Kidney glomerular epithelial cell (primary cell): ENCODE measurements around the gene BSN.
A peak's percentile ranks its signal among the peaks of the same experiment; 100 is the strongest.

Source experiments
- DNase-seq: peaks from one replicate; lab custom pipeline; 2025; lab: John Stamatoyannopoulos, UW

The BSN gene

DNA sequence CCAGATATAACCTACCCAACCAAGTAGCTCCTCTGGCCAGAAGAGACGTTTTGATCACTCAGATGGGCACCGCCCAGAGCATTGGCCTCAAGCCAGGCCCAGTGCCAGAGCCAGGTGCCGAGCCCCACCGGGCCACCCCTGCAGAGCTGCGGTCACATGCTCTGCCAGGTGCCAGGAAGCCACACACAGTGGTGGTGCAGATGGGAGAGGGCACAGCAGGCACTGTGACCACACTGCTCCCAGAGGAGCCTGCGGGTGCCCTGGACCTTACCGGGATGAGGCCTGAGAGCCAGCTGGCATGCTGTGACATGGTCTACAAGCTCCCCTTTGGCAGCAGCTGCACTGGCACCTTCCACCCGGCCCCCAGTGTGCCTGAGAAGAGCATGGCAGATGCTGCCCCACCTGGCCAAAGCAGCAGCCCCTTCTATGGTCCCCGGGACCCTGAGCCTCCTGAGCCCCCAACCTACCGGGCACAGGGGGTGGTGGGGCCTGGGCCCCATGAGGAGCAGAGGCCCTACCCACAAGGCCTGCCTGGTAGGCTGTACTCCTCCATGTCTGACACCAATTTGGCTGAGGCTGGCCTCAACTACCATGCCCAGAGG lies 100.8 kb downstream of the BSN start:
- no peak for DNase-seq

- DNase-seq, result no peak
Observed at GRCh38 chr3:49655731-49656285, 101.5 kb downstream of the BSN start.

GRCh38 chr3:49656541-49657112 lies 102.3 kb downstream of the BSN start:
- no peak for DNase-seq

DNA sequence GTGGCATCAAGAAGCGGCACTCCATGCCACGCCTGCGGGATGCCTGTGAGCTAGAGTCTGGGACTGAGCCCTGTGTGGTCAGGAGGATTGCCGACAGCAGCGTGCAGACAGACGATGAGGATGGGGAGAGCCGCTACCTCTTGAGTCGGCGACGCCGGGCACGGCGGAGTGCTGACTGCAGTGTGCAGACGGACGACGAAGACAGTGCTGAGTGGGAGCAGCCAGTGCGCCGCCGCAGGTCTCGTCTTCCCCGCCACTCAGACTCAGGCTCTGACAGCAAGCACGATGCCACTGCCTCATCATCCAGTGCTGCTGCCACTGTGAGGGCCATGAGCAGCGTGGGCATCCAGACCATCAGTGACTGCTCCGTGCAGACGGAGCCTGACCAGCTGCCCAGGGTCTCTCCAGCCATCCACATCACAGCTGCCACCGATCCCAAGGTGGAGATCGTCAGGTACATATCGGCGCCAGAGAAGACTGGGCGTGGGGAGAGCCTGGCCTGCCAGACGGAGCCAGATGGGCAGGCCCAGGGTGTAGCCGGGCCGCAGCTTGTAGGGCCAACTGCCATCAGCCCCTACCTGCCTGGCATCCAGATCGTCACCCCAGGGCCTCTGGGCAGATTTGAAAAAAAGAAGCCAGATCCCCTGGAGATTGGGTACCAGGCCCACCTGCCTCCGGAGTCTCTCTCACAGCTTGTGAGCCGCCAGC lies 103.1 kb downstream of the BSN start:
- no peak for DNase-seq

DNA sequence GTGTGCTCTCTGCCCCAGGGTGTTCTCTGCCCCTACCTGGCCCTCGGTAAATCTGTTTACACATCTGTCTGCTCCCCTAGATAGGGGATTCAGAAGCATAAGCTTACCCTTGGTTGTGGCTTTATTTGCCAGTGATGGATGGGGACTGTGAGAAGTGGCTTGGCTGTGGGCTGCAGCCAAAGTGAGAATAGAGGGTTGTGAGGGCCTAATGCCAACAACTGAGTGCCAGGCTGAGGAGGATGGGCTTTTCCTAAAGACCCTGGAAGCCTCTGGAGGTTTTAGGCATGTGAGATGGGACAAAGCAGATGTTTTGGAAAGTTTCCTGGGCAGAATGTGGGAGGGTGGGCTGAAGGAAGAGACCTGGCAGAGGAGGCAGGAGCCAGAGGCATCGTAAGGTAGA lies 104.4 kb downstream of the BSN start:
- no peak for DNase-seq

GRCh38 chr3:49659756-49660155 lies 105.5 kb downstream of the BSN start:
- no peak for DNase-seq

- DNase-seq, result no peak
Observed at GRCh38 chr3:49661281-49661680, 107.0 kb downstream of the BSN start.

DNA sequence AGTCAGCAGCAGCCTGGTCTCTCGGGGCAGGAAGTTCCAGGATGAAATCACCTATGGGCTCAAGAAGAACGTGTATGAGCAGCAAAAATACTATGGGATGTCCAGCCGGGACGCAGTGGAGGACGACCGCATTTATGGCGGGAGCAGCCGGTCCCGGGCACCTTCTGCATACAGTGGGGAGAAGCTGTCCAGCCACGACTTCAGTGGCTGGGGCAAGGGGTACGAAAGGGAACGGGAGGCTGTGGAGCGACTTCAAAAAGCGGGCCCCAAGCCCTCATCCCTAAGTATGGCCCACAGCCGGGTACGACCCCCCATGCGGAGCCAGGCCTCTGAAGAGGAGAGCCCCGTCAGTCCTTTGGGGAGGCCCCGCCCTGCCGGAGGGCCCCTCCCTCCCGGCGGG lies 107.7 kb downstream of the BSN start:
- DNase-seq, result no peak

DNA sequence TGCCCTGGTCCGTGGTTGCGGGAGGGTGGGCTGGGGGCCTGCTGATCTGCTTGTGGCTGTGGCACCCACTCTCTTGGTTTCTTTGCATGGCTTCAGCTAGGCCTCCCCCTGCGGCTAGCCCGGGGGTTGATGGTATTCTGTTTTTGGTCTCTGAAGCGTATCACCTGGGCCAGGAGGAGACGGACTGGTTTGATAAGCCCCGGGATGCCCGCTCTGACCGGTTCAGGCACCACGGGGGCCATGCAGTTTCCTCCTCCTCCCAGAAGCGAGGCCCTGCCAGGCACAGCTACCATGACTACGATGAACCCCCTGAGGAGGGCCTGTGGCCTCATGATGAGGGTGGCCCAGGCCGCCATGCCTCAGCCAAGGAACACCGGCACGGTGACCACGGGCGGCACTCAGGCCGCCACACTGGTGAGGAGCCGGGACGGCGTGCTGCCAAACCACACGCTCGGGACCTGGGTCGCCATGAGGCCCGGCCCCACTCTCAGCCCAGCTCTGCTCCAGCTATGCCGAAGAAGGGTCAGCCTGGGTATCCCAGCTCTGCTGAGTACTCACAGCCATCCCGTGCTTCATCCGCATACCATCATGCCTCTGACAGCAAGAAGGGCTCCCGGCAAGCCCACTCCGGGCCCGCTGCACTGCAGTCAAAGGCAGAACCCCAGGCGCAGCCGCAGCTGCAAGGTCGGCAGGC lies 108.6 kb downstream of the BSN start:
- no peak for DNase-seq

GRCh38 chr3:49663831-49664230 lies 109.6 kb downstream of the BSN start:
- no peak for DNase-seq

- DNase-seq, result no peak
Observed at GRCh38 chr3:49664300-49664699, 110.0 kb downstream of the BSN start.

DNA sequence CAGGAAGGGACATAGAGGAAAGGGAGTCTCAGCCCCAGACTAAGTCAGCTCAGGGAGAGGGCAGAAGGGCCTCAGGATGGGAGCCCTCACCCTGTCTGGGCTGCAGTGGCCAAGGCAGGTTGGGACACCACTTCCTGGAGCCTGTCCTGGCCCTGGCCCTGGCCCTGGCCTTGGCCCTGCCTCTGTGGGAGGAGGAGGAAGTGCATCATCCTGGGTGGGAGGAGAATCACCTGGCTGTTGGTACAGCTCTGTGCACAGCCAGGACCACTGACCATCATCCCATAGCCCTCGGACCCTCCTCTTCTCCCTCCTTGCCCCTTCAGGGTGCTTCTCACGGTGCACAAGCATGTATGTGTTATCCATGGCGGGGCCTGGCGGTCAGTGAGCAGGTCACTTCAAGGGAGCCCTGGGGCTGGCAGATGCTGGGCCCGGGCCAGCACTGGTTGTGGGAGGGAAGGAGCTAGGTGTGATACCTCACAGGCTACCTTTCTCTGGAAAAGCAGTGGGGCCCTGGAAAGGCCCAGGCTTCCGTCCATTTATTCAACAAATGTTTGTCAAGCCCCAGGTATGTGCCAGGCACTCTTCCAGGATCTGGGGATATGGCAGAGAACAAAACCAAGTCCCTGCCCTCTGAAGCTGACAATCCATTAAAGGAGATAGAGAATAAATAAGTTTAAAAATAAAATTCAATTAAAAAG lies 111.7 kb downstream of the BSN start:
- no peak for DNase-seq

- DNase-seq, result no peak
Observed at GRCh38 chr3:49666592-49666991, 112.3 kb downstream of the BSN start.

- no peak for DNase-seq
Observed at GRCh38 chr3:49667701-49668413, 113.6 kb downstream of the BSN start.

GRCh38 chr3:49668414-49668797 lies 114.1 kb downstream of the BSN start:
- DNase-seq, result peak; percentile 90

DNA sequence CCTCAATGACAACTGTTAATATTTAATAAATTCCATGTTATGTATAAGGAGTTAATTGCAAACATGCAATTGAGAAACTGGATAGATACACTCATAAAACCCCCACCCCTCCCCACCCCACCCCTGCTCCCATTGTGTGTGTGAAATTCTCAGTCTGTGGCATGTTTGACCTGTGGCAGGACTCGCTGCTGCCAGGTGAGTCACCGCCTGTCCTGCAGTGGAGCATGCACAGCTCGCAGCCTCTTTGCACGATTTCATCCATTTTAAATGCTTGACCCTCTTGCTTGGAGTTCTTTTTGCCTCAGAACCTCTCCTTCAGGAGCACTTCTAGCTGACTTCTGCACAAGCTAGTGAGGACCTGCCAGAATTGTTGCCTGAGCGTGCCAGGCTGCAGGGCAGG lies 114.6 kb downstream of the BSN start:
- DNase-seq, result peak; percentile 90

- no peak for DNase-seq
Observed at GRCh38 chr3:49669352-49669751, 115.1 kb downstream of the BSN start.

DNA sequence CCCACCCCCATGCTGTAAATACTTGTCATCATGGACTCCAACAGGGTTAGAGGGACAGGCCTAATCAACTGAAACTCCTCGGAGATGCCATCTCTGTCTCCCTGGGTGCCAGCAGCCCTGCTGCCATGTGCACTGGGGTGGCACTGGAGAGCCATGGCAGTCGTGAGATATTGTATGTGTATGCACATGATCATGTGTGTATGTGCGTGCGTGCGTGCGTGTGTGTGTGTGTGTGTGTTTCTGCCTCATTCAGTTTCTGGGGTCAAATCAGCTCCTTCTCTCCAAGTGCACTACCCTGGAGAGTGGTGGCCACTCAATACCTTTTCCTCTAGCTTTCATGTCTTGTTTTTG lies 116.6 kb downstream of the BSN start:
- no peak for DNase-seq

GRCh38 chr3:49671291-49672288 lies 117.3 kb downstream of the BSN start:
- DNase-seq, result no peak

- DNase-seq, result no peak
Observed at GRCh38 chr3:49673121-49673714, 118.9 kb downstream of the BSN start.
